Neural crest cell (in vitro differentiated cells): ENCODE data around the gene ZNF284. TPM values are rescaled to one million over a fixed set of nuclear protein-coding genes. Genes with fewer than 3 reads are reported as not detected.

ENCODE experiments used
- DNase-seq: peaks from one replicate; pipeline ENCODE4 v3.0.0; 2021; ENCODE audit warnings: low read depth, mixed read lengths, low spot score
- H3K27ac Mint-ChIP-seq: one replicate; pipeline ENCODE4 v1.8.0; 2021; ENCODE audit warnings: mild to moderate bottlenecking, mixed read lengths; ENCODE audit not compliant: unreplicated experiment
- H3K27me3 Mint-ChIP-seq: 2 replicates; pipeline ENCODE4 v1.8.0; 2021; ENCODE audit warnings: low read depth, mild to moderate bottlenecking, mixed read lengths
- H3K36me3 Mint-ChIP-seq: 2 replicates; pipeline ENCODE4 v1.8.0; 2021; ENCODE audit warnings: low read depth, mild to moderate bottlenecking, mixed read lengths
- H3K4me1 Mint-ChIP-seq: 2 replicates; pipeline ENCODE4 v1.8.0; 2021; ENCODE audit warnings: mixed read lengths
- H3K4me3 Mint-ChIP-seq: one replicate; pipeline ENCODE4 v1.8.0; 2021; ENCODE audit warnings: mild to moderate bottlenecking, mixed read lengths
- H3K9me3 Mint-ChIP-seq: 2 replicates; pipeline ENCODE4 v1.8.0; 2021; ENCODE audit warnings: mixed read lengths
- CTCF ChIP-seq: fragments of 200-600 bp; sonication (generic); conservative IDR thresholded peaks from 2 replicates; pipeline ENCODE4 v1.5.0; 2021; ENCODE audit warnings: antibody characterized with exemption, mild to moderate bottlenecking
- total RNA-seq: library from RNA; stranded (reverse); gene quantifications from 2 replicates; pipeline ENCODE4 v1.2.1, GENCODE V29; 2021

ZNF284 gene
- total RNA-seq, 1 donor from 2014 or later, result 4.5 TPM

GRCh38 chr19:44042147-44042546 is 29.8 kb upstream of the ZNF284 start:
- H3K27me3 Mint-ChIP-seq, result peaks cover 56% of the 10 kb centered on the region
- H3K4me1 Mint-ChIP-seq, result no peaks in the 10 kb centered on the region
- H3K27ac Mint-ChIP-seq, result no peak overlapping the region
- no peaks in the 10 kb centered on the region for H3K36me3 Mint-ChIP-seq
- H3K4me3 Mint-ChIP-seq, result no peak overlapping the region
- peaks cover 26% of the 10 kb centered on the region for H3K9me3 Mint-ChIP-seq
- no peak for TF ChIP-seq CTCF
- no peak for DNase-seq

DNA sequence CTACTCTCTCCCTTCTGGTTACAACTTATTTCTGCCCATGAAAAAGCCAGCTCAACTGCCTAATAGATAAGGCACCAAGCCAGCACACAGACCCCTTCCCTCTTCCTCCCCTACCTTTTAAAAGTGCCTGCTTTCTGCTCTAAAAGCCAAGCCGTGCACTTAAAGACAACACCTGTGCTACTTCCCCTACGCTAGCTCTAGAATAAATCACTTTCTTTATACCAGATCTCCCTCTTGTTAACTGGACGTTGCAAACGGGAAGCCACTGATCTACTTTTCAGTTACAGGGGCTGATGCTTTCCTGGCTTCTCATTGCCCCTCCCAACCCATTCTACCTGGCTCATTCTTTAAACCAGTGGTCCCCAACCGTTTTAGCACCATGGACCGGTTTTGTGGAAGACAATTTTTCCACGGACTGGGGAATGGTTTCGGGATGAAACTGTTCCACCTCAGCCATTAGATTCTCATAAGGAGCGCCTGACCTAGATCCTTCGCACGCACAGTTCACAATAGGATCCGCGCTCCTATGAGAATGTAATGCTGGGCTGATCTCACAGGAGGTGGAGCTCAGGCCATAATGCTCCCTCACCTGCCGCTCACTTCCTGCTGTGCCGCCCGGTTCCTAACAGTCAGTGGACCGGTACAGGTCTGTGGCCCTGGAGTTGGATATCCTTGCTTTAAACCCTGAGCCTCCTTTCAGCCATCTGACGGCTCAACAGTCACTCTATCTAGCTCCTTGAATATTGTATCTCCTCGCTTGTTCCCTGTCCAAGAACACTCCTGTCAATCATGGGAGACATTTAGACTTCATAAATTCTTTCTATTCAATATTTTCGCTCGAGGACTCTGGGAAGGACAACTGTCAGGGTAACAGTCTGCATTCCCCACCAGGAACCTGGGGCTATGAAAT is 21.0 kb upstream of the ZNF284 start:
- Mint-ChIP-seq H3K27ac (no peak overlapping the region), H3K27me3 (peaks cover 40% of the 10 kb centered on the region), H3K4me1 (peaks cover 24% of the 10 kb centered on the region), H3K36me3 (peaks cover 18% of the 10 kb centered on the region), H3K9me3 (no peaks in the 10 kb centered on the region), H3K4me3 (peak overlapping the region; percentile 94)
- TF ChIP-seq CTCF, result no peak
- DNase-seq, result no peak

- Mint-ChIP-seq H3K27ac (peak within 1 kb of the TSS; percentile 97), H3K27me3 (peaks cover 36% of the 10 kb centered on the region), H3K4me3 (peak within 1 kb of the TSS; percentile 94), H3K9me3 (no peaks in the 10 kb centered on the region), H3K36me3 (peaks cover 21% of the 10 kb centered on the region), H3K4me1 (peaks cover 24% of the 10 kb centered on the region)
- no peak for TF ChIP-seq CTCF
- DNase-seq, result peak; percentile 80
These were observed 20.1 kb upstream of the ZNF284 start, which contains the start of gene ZNF223 for GRCh38 chr19:44051650-44052402. Gene ZNF223 (plus strand): TSS chr19:44052036. CDS start chr19:44055177, 3,141 bp downstream.

DNA sequence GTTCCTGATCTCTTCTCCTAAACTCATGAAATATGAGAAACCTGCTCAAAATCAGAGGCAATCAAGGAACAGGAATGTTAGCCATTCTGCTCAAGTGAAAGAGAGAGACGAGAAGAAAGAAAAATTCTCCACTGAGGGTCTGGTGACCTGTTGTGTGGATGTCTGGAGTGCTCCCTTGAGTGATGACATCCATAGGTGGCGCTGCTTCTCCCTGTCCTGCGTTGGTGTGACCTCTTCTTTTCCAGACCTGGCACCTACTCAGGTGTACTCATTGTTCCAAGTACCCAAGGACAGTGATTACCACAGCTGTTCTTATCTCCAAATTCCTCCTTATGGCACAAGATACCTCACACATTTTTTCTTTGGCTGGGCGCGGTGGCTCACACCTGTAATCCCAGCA is 16.1 kb upstream of the ZNF284 start:
- Mint-ChIP-seq H3K9me3 (no peaks in the 10 kb centered on the region), H3K36me3 (peaks cover 41% of the 10 kb centered on the region), H3K27ac (no peak overlapping the region), H3K27me3 (peaks cover 5% of the 10 kb centered on the region), H3K4me3 (no peak overlapping the region), H3K4me1 (peaks cover 24% of the 10 kb centered on the region)
- TF ChIP-seq CTCF, result no peak
- DNase-seq, result no peak

DNA sequence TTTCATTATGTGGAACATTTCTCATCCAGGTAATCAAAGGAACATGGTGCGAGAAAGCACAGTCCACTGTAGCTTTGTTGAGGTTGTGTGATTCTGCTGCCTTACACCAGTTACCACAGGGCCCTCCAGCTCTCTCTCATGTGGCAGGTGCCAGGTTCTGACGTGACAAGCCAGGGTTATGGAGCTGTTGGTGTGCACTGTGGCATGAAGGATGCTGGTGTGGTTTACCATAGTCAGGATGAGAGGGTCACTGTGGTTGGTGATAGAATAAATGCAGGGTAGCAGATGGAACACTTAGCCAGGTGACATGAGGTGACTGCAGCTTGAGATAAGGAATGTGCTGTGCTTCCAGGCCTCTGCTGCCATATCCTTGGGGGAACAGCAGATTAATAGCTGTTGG is 12.7 kb upstream of the ZNF284 start:
- no peaks in the 10 kb centered on the region for H3K9me3 Mint-ChIP-seq
- H3K27ac Mint-ChIP-seq, result no peak overlapping the region
- DNase-seq, result no peak
- H3K4me1 Mint-ChIP-seq, result no peaks in the 10 kb centered on the region
- peaks cover 63% of the 10 kb centered on the region for H3K36me3 Mint-ChIP-seq
- no peak overlapping the region for H3K4me3 Mint-ChIP-seq
- no peak for TF ChIP-seq CTCF
- no peaks in the 10 kb centered on the region for H3K27me3 Mint-ChIP-seq
